ENCODE data around the gene MEF2C. TPM values are rescaled to one million over a fixed set of nuclear protein-coding genes. Genes with fewer than 3 reads are reported as not detected.

Gene MEF2C
- total RNA-seq, 1 experiment from 2014 or later, result 9.9 TPM

GRCh38 chr5:88729084-88729828, 153.7 kb downstream of the MEF2C start:
- H3K27ac ChIP-seq (ENCODE audit: low read length), result no peak overlapping the region
- BruUV-seq (replicated peaks), result no TSS peak
- in situ Hi-C loops (cut with HindIII; ENCODE audit: low pct_unique_long_range_greater_than_20kb, low sequenced_read_pairs) (no loop called here), intact Hi-C loops (cut with micrococcal nuclease; ENCODE audit: unreplicated experiment) (loop anchor here (5.0 kb wide), 2 partner anchors 1538 to 1658 kb away; no protein-coding TSS in a partner anchor)
- ATAC-seq, result peak; percentile 94
- POLR2A ChIA-PET, result interaction anchor here (0.6 kb wide), 1 partner anchor 34 kb away, joined by 6 read pairs; no protein-coding TSS in a partner anchor
- CTCF ChIA-PET, result interaction anchor here (0.6 to 1.3 kb wide), 2 partner anchors 155 to 441 kb away, joined by 3 read pairs; no protein-coding TSS in a partner anchor
- peak; percentile 73 for DNase-seq (ENCODE audit: low read depth, low spot score)
- H3K4me3 ChIP-seq (ENCODE audit: low read depth in 2 of 2, low read length in 2 of 2), result no peak overlapping the region
- H3K4me1 ChIP-seq (ENCODE audit: control insufficient read depth, insufficient read depth, low read length), result peaks cover 10% of the 10 kb centered on the region
- no peaks in the 10 kb centered on the region for H3K9me3 ChIP-seq (ENCODE audit: control insufficient read depth, insufficient read depth, low read depth, low read length)
- TF ChIP-seq CTCF (IDR thresholded peaks at IDR 0.05) (peak; percentile 71; the same call in 1 of the 2 replicates), SIN3A (IDR thresholded peaks at IDR 0.05; ENCODE audit: borderline replicate concordance, insufficient read depth, low read depth, low read length) (no peak), TCF7L2 (IDR thresholded peaks at IDR 0.05; ENCODE audit: low read depth, low read length) (no peak), REST (IDR thresholded peaks at IDR 0.05; ENCODE audit: insufficient read depth in 1 of 2, low read depth in 2 of 2, low read length in 1 of 2) (no peak), POLR2AphosphoS5 (IDR thresholded peaks at IDR 0.05; ENCODE audit: low read depth, low read length) (no peak)
- H3K36me3 ChIP-seq (ENCODE audit: control insufficient read depth, insufficient read depth, low read length), result no peaks in the 10 kb centered on the region
- no peaks in the 10 kb centered on the region for H3K27me3 ChIP-seq (ENCODE audit: control insufficient read depth, insufficient read depth, low read length)

- Histone ChIP-seq H3K27ac (ENCODE audit: low read length) (no peak overlapping the region), H3K4me1 (ENCODE audit: control insufficient read depth, insufficient read depth, low read length) (peaks cover 10% of the 10 kb centered on the region), H3K9me3 (ENCODE audit: control insufficient read depth, insufficient read depth, low read depth, low read length) (no peaks in the 10 kb centered on the region), H3K36me3 (ENCODE audit: control insufficient read depth, insufficient read depth, low read length) (no peaks in the 10 kb centered on the region), H3K4me3 (ENCODE audit: low read depth in 2 of 2, low read length in 2 of 2) (no peak overlapping the region), H3K27me3 (ENCODE audit: control insufficient read depth, insufficient read depth, low read length) (no peaks in the 10 kb centered on the region)
- DNase-seq (ENCODE audit: low read depth, low spot score) (no peak), ATAC-seq (no peak)
- in situ Hi-C loops (cut with HindIII; ENCODE audit: low pct_unique_long_range_greater_than_20kb, low sequenced_read_pairs) (no loop called here), intact Hi-C loops (cut with micrococcal nuclease; ENCODE audit: unreplicated experiment) (loop anchor here (5.0 kb wide), 2 partner anchors 1539 to 1659 kb away; no protein-coding TSS in a partner anchor)
- BruUV-seq (replicated peaks), result no TSS peak
- POLR2A ChIA-PET, result no interaction called here
- TF ChIP-seq TCF7L2 (IDR thresholded peaks at IDR 0.05; ENCODE audit: low read depth, low read length), result no peak
- TF ChIP-seq REST (IDR thresholded peaks at IDR 0.05; ENCODE audit: insufficient read depth in 1 of 2, low read depth in 2 of 2, low read length in 1 of 2), result no peak
- no peak for TF ChIP-seq SIN3A (IDR thresholded peaks at IDR 0.05; ENCODE audit: borderline replicate concordance, insufficient read depth, low read depth, low read length)
- TF ChIP-seq POLR2AphosphoS5 (IDR thresholded peaks at IDR 0.05; ENCODE audit: low read depth, low read length), result no peak
- TF ChIP-seq CTCF (IDR thresholded peaks at IDR 0.05), result no peak
- CTCF ChIA-PET, result interaction anchor here (0.6 to 1.2 kb wide), 2 partner anchors 14 to 156 kb away, joined by 3 read pairs; no protein-coding TSS in a partner anchor
These were observed 155.2 kb downstream of the MEF2C start for GRCh38 chr5:88727705-88728313.
